Progenitor cell of endocrine pancreas (in vitro differentiated cells): ENCODE data around the gene ARHGAP26. TPM values are rescaled to one million over a fixed set of nuclear protein-coding genes. Genes with fewer than 3 reads are reported as not detected.

Experiments
- DNase-seq: peaks from one replicate; pipeline ENCODE4 v3.0.0; 2021; ENCODE audit warnings: low spot score; ENCODE audit not compliant: unreplicated experiment
- H3K27ac Mint-ChIP-seq: 2 replicates; pipeline ENCODE4 v1.8.0; 2021; ENCODE audit warnings: mild to moderate bottlenecking, moderate library complexity, mixed read lengths
- H3K27me3 Mint-ChIP-seq: 2 replicates; pipeline ENCODE4 v1.8.0; 2021; ENCODE audit warnings: mixed read lengths
- H3K36me3 Mint-ChIP-seq: 2 replicates; pipeline ENCODE4 v1.8.0; 2022; ENCODE audit warnings: mixed read lengths; ENCODE audit not compliant: insufficient read depth
- H3K4me1 Mint-ChIP-seq: 2 replicates; pipeline ENCODE4 v1.8.0; 2021; ENCODE audit warnings: low read depth, mixed read lengths
- H3K4me3 Mint-ChIP-seq: 2 replicates; pipeline ENCODE4 v1.8.0; 2021; ENCODE audit warnings: low read depth, mild to moderate bottlenecking, moderate library complexity, mixed read lengths
- H3K9me3 Mint-ChIP-seq: 2 replicates; pipeline ENCODE4 v1.8.0; 2021; ENCODE audit warnings: low read depth, mixed read lengths
- total RNA-seq: library from RNA; stranded (reverse); gene quantifications from 2 replicates; pipeline ENCODE4 v1.2.1, GENCODE V29; 2021
- TF ChIP-seq, protein P1 (sequence below): fragments of 200-600 bp; sonication (generic); IDR thresholded peaks from one replicate; pipeline ENCODE4 v1.5.0; 2021; ENCODE audit warnings: antibody characterized with exemption, mild to moderate bottlenecking; ENCODE audit not compliant: unreplicated experiment

ARHGAP26 gene
- total RNA-seq, 1 donor from 2014 or later = 21.3 TPM

DNA sequence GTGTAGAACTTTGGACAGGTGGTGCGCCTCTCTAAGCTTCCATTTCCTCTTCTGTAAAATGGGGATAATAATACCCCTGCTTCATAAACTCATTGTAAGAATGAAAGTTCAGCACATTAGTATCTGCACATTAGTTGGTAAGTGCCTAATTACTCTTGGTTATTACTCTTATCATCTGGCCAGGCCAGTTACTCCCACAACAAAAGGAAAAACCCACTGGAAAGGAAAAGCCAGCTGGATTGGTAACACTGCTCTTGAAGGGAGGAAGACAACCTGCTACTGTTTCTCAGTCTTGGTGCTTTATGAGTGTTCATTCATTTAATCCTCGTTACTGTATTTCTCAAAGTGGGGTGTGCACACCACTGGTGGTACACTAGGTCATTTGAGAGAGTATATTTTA is 251.4 kb downstream of the ARHGAP26 start:
- no peak overlapping the region for H3K27ac Mint-ChIP-seq
- TF ChIP-seq, protein P1, sequence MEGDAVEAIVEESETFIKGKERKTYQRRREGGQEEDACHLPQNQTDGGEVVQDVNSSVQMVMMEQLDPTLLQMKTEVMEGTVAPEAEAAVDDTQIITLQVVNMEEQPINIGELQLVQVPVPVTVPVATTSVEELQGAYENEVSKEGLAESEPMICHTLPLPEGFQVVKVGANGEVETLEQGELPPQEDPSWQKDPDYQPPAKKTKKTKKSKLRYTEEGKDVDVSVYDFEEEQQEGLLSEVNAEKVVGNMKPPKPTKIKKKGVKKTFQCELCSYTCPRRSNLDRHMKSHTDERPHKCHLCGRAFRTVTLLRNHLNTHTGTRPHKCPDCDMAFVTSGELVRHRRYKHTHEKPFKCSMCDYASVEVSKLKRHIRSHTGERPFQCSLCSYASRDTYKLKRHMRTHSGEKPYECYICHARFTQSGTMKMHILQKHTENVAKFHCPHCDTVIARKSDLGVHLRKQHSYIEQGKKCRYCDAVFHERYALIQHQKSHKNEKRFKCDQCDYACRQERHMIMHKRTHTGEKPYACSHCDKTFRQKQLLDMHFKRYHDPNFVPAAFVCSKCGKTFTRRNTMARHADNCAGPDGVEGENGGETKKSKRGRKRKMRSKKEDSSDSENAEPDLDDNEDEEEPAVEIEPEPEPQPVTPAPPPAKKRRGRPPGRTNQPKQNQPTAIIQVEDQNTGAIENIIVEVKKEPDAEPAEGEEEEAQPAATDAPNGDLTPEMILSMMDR = no peak
- no peaks in the 10 kb centered on the region for H3K27me3 Mint-ChIP-seq
- peaks cover 25% of the 10 kb centered on the region for H3K4me1 Mint-ChIP-seq
- peaks cover 1% of the 10 kb centered on the region for H3K36me3 Mint-ChIP-seq
- no peak for DNase-seq
- H3K9me3 Mint-ChIP-seq = peaks cover 5% of the 10 kb centered on the region
- H3K4me3 Mint-ChIP-seq = no peak overlapping the region

DNA sequence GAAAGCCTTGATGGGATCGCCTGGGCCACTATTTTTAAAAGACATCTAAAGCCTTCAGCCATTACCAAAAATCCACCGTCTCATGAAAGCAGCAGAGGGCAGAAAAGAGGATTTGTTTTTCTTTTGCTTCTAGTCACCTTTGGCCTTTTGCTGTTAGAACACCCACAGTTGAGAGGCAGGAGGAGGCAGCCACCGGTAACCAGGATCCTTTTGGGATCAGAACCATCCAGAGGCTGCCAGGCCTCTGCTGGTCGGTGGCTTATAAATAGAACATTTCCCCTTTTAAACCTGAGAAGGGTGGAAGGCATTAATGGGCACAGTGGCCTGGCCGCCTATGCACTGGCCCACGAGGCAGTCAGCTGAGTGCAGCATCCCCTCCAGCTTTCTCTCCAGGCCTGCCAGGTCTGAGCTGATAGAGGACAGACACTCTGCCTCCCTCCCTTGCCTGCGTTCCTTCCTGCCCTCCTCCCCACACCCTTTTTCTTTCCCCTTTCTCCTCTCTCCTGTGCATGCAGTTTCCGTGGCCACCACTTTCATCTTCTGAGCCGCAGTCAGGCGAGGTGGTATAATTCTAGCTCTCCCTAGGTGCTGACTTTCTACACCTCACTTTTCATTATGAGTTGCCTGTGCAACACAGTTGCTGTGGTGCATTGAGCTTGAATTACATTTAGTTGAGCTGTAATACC is 253.4 kb downstream of the ARHGAP26 start:
- Mint-ChIP-seq H3K27me3 (no peaks in the 10 kb centered on the region), H3K27ac (no peak overlapping the region)

DNA sequence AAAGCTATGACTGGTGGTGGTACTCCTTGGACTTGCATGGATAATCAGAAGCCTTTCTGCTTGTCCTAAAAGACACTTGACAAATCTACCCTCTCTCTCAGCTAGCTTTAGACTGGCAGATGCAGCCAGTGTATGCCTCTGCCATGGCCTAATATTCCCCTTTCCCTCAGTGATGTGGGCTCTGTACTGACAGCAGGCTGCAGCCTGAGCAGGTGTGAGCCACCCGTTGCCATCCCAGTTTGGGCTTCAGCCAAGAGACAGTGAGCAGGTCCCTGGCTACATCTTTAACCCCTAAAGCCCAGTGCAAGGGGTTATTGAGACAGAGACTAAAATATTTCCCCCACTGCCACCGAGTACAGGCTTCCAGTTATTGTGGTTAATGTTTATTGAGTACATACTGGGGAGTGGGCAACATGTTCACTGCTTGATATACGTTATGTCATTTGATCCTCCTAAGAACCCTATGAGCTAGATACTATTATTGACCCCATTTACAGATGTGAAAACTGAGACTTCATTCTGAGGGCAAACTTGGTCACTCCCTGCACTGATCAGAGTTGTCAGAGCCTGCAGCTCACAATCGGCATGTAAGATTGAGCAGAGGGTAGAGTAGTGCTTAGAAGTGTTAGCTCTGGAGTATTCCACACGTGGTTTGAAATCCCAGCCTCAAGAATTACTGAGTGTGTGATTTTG is 254.2 kb downstream of the ARHGAP26 start:
- no peaks in the 10 kb centered on the region for H3K36me3 Mint-ChIP-seq
- no peaks in the 10 kb centered on the region for H3K27me3 Mint-ChIP-seq
- no peak overlapping the region for H3K4me3 Mint-ChIP-seq
- TF ChIP-seq, protein P1 = no peak
- no peaks in the 10 kb centered on the region for H3K9me3 Mint-ChIP-seq
- no peak overlapping the region for H3K27ac Mint-ChIP-seq
- no peak for DNase-seq
- H3K4me1 Mint-ChIP-seq = peaks cover 13% of the 10 kb centered on the region

More for the DNA sequence above, 253.4 kb downstream of the ARHGAP26 start:
- TF ChIP-seq, protein P1 = no peak
- H3K4me3 Mint-ChIP-seq = no peak overlapping the region
- no peaks in the 10 kb centered on the region for H3K9me3 Mint-ChIP-seq
- no peaks in the 10 kb centered on the region for H3K36me3 Mint-ChIP-seq
- peaks cover 15% of the 10 kb centered on the region for H3K4me1 Mint-ChIP-seq
- no peak for DNase-seq

DNA sequence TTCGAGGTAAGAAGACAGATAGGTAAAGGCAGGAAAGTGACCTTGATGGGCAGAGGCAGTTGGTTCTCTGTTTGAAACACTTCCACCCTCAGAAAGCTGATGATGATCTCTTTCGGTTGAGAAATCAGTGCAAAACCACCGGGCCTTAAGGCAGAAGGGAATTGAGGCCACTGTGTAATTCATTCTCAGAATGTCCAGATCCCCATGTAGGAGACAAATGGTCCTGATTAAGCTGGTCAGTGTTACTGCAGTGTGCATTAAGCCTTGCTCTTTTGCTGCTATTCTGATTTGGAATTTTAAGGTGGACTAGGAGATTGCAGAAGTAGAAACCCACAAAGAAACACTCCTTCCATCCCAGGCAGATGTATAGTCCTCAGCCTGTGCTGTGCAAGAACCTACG is 255.2 kb downstream of the ARHGAP26 start:
- DNase-seq = no peak
- H3K4me1 Mint-ChIP-seq = peaks cover 12% of the 10 kb centered on the region
- TF ChIP-seq, protein P1 = no peak
- H3K4me3 Mint-ChIP-seq = no peak overlapping the region
- H3K36me3 Mint-ChIP-seq = no peaks in the 10 kb centered on the region
- no peak overlapping the region for H3K27ac Mint-ChIP-seq
- H3K9me3 Mint-ChIP-seq = no peaks in the 10 kb centered on the region
- no peaks in the 10 kb centered on the region for H3K27me3 Mint-ChIP-seq

DNA sequence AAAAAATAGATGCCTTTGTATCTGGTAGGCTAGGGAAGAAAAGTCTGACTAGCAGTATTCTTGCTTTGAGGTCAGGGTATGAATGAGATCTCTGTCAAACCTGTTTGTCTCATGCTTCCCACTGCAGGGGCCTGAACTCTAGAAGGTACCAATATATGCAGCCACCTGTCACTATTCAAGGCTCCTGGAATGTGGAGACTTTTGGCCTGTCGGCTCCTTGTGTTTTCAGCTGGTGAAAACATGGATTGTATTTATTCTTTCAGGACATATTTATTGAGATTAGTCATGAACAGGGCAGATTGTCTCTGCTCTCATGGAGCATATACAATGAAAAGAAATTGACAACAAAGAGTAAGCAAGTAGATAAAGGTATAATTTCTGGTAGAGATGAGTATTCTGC is 255.8 kb downstream of the ARHGAP26 start:
- H3K4me3 Mint-ChIP-seq = no peak overlapping the region
- no peaks in the 10 kb centered on the region for H3K36me3 Mint-ChIP-seq
- no peaks in the 10 kb centered on the region for H3K9me3 Mint-ChIP-seq
- H3K27ac Mint-ChIP-seq = no peak overlapping the region
- H3K27me3 Mint-ChIP-seq = no peaks in the 10 kb centered on the region
- TF ChIP-seq, protein P1 = no peak
- DNase-seq = no peak
- peaks cover 12% of the 10 kb centered on the region for H3K4me1 Mint-ChIP-seq
